MCF 10A (cell line): Measurements from ENCODE around the gene MAFG. TPM values are rescaled to one million over a fixed set of nuclear protein-coding genes. Genes with fewer than 3 reads are reported as not detected.
"Not testable (repeated sequence)": the region's sequence is repeated elsewhere in the genome, so short reads cannot be mapped to it uniquely, and the experiment has no call there.

ENCODE experiments used
- BruUV-seq: library from RNA; stranded (reverse); fragments of 400-500 nt; replicated peaks from 2 replicates; lab custom pipeline; 2021; lab: Mats Ljungman, UMichigan
- CTCF ChIA-PET: fragments of 300-600 bp; sonication (Branson Sonifier 250); formaldehyde crosslinking; extraction: SDS; loops from one replicate; lab custom pipeline; 2021; ENCODE audit warnings: antibody characterized with exemption, inconsistent platforms; lab: Yijun Ruan, JAX
- POLR2A ChIA-PET: fragments of 300-600, 350-650 bp; sonication (Branson Sonifier 250); formaldehyde crosslinking; extraction: SDS; loops from one replicate; lab custom pipeline; 2020; ENCODE audit warnings: antibody characterized with exemption, inconsistent platforms; lab: Yijun Ruan, JAX
- DNase-seq: peaks from one replicate; pipeline ENCODE4 v3.0.0-alpha.2; 2018; ENCODE audit not compliant: unreplicated experiment
- H3K27ac Mint-ChIP-seq: one replicate; pipeline ENCODE4 v1.8.0; 2022; ENCODE audit warnings: mild to moderate bottlenecking, low read depth, mixed read lengths; ENCODE audit not compliant: unreplicated experiment
- H3K27me3 Mint-ChIP-seq: one replicate; pipeline ENCODE4 v1.8.0; 2022; ENCODE audit warnings: mixed read lengths; ENCODE audit not compliant: insufficient read depth, unreplicated experiment
- H3K36me3 Mint-ChIP-seq: one replicate; pipeline ENCODE4 v1.8.0; 2022; ENCODE audit warnings: mild to moderate bottlenecking, moderate library complexity, mixed read lengths; ENCODE audit not compliant: insufficient read depth, unreplicated experiment
- H3K4me1 Mint-ChIP-seq: one replicate; pipeline ENCODE4 v1.8.0; 2022; ENCODE audit warnings: mixed read lengths; ENCODE audit not compliant: insufficient read depth, unreplicated experiment
- H3K4me3 Mint-ChIP-seq: one replicate; pipeline ENCODE4 v1.8.0; 2022; ENCODE audit warnings: mild to moderate bottlenecking, moderate library complexity, mixed read lengths; ENCODE audit not compliant: unreplicated experiment
- H3K9me3 Mint-ChIP-seq: one replicate; pipeline ENCODE4 v1.8.0; 2022; ENCODE audit warnings: mixed read lengths; ENCODE audit not compliant: unreplicated experiment
- intact Hi-C: fragments of 100-400 bp; cut with micrococcal nuclease; formaldehyde crosslinking; loops from 2 replicates; pipeline ENCODE4 v1.14.1; 2022
- total RNA-seq: library from RNA; stranded (reverse); gene quantifications from 2 replicates; pipeline ENCODE4 v1.2.3, GENCODE V29; 2022
- TF ChIP-seq, protein P1 (sequence below): fragments of 200-600 bp; IDR thresholded peaks from one replicate; pipeline ENCODE4 v1.8.0; 2022; ENCODE audit warnings: antibody characterized with exemption, mild to moderate bottlenecking; ENCODE audit not compliant: unreplicated experiment

The MAFG gene
- total RNA-seq, 1 experiment from 2014 or later = 38.1 TPM

DNA sequence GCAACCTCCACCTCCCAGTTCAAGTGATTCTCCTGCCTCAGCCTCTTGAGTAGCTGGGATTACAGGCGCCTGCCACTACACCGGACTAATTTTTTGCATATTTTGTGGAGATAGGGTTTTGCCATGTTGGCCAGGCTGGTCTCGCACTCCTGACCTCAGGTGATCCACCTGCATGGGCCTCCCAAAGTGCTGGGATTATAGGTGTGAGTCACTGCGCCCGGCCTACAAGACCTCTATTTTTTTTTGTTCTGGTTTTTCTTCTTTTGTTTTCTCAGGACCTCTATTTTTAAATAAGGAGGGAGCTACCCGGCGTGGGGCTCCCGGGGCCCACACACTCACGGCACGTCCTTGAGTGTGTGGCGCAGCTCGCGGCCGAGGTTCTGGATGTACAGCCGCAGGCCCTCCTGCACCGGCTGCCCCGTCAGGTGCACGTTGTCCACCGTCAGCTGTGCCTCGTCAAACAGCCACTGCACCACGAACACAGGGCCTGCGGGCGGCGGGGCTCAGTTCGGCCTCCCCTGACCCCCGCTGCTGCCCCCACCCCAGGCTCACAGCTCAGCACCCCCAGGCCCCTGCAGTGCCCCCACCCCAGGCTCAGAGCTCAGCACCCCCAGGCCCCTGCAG is 27.6 kb upstream of the MAFG start:
- DNase-seq = no peak
- H3K9me3 Mint-ChIP-seq = no peaks in the 10 kb centered on the region
- no peaks in the 10 kb centered on the region for H3K36me3 Mint-ChIP-seq
- BruUV-seq = no TSS peak
- no peaks in the 10 kb centered on the region for H3K4me1 Mint-ChIP-seq
- H3K27me3 Mint-ChIP-seq = peaks cover 9% of the 10 kb centered on the region
- POLR2A ChIA-PET = no interaction called here
- H3K27ac Mint-ChIP-seq = no peak overlapping the region
- H3K4me3 Mint-ChIP-seq = no peak overlapping the region
- TF ChIP-seq, protein P1, sequence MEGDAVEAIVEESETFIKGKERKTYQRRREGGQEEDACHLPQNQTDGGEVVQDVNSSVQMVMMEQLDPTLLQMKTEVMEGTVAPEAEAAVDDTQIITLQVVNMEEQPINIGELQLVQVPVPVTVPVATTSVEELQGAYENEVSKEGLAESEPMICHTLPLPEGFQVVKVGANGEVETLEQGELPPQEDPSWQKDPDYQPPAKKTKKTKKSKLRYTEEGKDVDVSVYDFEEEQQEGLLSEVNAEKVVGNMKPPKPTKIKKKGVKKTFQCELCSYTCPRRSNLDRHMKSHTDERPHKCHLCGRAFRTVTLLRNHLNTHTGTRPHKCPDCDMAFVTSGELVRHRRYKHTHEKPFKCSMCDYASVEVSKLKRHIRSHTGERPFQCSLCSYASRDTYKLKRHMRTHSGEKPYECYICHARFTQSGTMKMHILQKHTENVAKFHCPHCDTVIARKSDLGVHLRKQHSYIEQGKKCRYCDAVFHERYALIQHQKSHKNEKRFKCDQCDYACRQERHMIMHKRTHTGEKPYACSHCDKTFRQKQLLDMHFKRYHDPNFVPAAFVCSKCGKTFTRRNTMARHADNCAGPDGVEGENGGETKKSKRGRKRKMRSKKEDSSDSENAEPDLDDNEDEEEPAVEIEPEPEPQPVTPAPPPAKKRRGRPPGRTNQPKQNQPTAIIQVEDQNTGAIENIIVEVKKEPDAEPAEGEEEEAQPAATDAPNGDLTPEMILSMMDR = no peak
- CTCF ChIA-PET = interaction anchor here (0.8 to 1.6 kb wide), 5 partner anchors 26 to 225 kb away, joined by 3 to 6 read pairs (median 4); partner anchors contain the start of gene CENPX
- intact Hi-C loops = no loop called here

DNA sequence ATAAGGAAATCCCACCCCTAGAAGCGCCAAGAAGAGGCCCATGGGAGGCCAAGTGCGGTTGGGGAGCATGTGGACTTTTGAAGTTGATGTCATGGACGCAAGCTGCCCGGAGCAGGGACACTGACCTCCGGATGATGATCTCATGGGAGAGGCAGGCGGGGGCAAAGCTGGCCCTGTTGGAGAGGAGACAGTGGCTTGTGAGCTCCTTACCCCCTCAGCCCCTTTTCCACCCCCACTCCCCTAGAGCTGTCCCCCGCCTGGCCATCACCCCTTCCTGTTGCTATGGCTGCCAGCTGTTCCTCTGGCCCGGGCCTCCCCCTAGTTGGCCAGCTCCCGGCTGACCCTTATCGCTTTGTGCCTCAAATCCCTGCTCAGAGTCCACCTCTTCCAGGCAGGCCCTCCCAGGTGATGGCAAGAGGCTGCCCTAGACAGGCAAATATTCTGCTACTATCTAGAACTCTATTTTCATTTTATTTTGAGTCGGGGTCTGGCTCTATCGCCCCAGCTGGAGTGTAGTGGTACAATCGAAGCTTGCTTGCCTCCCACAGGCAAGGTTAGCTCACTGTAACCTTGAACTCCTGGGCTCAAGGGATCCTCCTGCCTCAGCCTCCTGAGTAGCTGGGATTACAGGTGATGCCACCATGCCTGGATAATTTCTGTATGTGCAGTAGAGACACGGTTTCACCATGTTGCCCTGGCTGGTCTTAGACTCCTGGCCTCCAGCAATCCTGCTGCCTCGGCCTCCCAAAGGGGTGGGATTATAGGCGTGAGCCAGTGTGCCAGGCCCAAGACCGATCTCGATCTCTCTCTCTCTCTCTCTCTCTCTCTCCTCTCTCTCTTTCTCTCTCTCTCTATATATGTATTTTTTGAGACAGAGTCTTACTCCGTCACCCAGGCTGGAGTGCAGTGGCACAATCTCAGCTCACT is 26.9 kb upstream of the MAFG start:
- no peak for DNase-seq
- Mint-ChIP-seq H3K27me3 (peaks cover 9% of the 10 kb centered on the region), H3K36me3 (no peaks in the 10 kb centered on the region), H3K4me1 (no peaks in the 10 kb centered on the region), H3K27ac (no peak overlapping the region), H3K9me3 (no peaks in the 10 kb centered on the region), H3K4me3 (no peak overlapping the region)
- BruUV-seq = no TSS peak
- TF ChIP-seq, protein P1 = no peak
- ChIA-PET POLR2A (interaction anchor here (0.9 kb wide), 1 partner anchor 67 kb away, joined by 4 read pairs; no protein-coding TSS in a partner anchor), CTCF (interaction anchor here (0.5 to 1.6 kb wide), 6 partner anchors 18 to 141 kb away, joined by 3 to 6 read pairs (median 5); partner anchors contain the start of genes CENPX and MAFG)
- intact Hi-C loops = no loop called here

DNA sequence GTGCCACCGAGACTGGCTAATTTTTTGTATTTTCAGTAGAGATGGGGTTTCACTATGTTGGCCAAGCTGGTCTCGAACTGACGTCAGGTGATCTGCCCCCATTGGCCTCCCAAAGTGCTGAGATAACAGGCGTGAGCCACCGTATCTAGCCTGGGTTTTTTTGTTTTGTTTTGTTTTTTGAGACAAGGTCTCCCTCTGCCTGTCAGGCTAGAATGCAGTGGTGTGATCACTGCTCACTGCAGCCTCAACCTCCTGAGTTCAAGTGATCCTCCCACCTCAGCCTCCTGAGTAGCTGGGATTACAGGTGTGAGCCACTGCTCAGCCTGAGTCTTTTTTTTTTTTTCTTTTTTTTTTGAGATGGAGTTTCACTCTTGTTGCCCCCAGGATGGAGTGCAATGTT is 25.9 kb upstream of the MAFG start:
- POLR2A ChIA-PET, H3K27ac Mint-ChIP-seq, BruUV-seq, intact Hi-C loops, DNase-seq, H3K4me1 Mint-ChIP-seq, H3K9me3 Mint-ChIP-seq, H3K27me3 Mint-ChIP-seq, H3K4me3 Mint-ChIP-seq, H3K36me3 Mint-ChIP-seq: not testable (repeated sequence)
- CTCF ChIA-PET = interaction anchor here (0.5 to 1.6 kb wide), 4 partner anchors 24 to 142 kb away, joined by 3 to 5 read pairs (median 5); partner anchors contain the start of gene MAFG

DNA sequence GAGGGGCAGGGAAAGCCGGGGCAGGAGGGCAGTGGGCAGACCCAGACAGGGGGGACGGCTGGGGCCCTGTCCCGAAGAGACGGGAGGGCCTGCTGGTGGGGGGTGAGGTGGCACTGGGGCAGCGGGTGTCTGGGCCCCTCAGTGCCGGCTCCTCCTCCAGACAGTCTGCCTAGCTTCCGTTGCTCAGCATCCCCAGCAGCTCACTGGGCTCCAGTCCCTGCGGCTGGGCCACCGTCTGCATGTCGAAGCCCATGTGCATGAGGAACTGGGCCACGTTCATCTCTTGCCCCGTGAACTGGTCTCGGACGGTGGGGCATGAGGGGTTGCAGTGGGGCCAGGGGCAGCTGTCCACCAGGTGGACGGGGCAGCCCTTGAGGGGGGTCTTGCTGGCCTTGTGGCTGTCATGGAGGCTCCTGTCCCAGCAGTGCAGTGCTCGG is 25.3 kb upstream of the MAFG start:
- ChIA-PET CTCF (interaction anchor here (0.7 to 1.2 kb wide), 2 partner anchors 25 to 53 kb away, joined by 3 to 5 read pairs; partner anchors contain the start of gene MAFG), POLR2A (no interaction called here)
- Mint-ChIP-seq H3K27me3 (no peaks in the 10 kb centered on the region), H3K36me3 (no peaks in the 10 kb centered on the region), H3K27ac (no peak overlapping the region), H3K4me3 (no peak overlapping the region), H3K4me1 (no peaks in the 10 kb centered on the region), H3K9me3 (no peaks in the 10 kb centered on the region)
- TF ChIP-seq, protein P1 = no peak
- intact Hi-C loops = no loop called here
- BruUV-seq = no TSS peak
- no peak for DNase-seq
